Suprapubic skin (tissue), 3 donors: ENCODE measurements around the gene TTLL6.
"Not testable (repeated sequence)": the region's sequence is repeated elsewhere in the genome, so short reads cannot be mapped to it uniquely, and the experiment has no call there.

Source experiments
- CTCF ChIP-seq, 2 donors: fragments of 200-600 bp in 1 of 2; fragments of 450-650 bp in 1 of 2; sonication (generic) in 1 of 2; IDR thresholded peaks; one replicate each; pipeline ENCODE4 v1.5.1; 2016 to 2019; ENCODE audit warnings: antibody characterized with exemption in 2 of 2, mild to moderate bottlenecking in 1 of 2, moderate library complexity in 1 of 2
- POLR2AphosphoS5 ChIP-seq, 3 donors: sonication (generic); formaldehyde crosslinking; IDR thresholded peaks; one replicate each; pipeline ENCODE4 v1.6.1; 2017; ENCODE audit warnings: antibody characterized with exemption in 3 of 3

DNA sequence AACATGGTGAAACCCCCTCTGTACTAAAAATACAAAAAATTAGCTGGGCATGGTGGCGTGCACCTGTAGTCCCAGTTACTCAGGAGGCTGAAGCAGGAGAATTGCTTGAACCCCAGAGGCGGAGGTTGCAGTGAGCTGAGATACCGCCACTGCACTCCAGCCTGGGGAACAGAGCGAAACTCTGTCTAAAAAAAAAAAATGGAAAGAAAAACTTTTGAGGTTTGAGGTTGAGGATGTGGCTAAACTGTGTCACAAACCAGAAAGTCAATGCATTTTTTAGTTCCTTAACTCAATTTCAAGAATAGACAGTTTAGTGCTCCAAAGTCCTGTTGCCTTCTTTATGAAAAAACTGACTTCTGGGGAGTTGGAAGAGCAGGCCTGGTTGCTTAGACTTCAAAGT lies 20.4 kb upstream of the TTLL6 start:
- not testable (repeated sequence) for TF ChIP-seq POLR2AphosphoS5, CTCF (IDR thresholded peaks at IDR 0.05)
